Measurements from ENCODE around the gene OLFML2A.
A peak's percentile ranks its signal among the peaks of the same experiment; 100 is the strongest.

- TF ChIP-seq TCF7L2 (IDR thresholded peaks at IDR 0.05; ENCODE audit: borderline replicate concordance, low read depth, low read length) (0 out of 2 replicates have a peak, but pooled peaks have one; percentile 26), ZNF791 (tag by site-specific recombination; IDR thresholded peaks at IDR 0.05) (no peak), CTCF (tag by site-specific recombination; IDR thresholded peaks at IDR 0.05) (no peak), ZNF548 (tag by site-specific recombination; IDR thresholded peaks at IDR 0.05) (no peak), ZNF776 (tag by site-specific recombination; IDR thresholded peaks at IDR 0.05; ENCODE audit: borderline replicate concordance) (no peak), ZNF433 (tag by site-specific recombination; IDR thresholded peaks at IDR 0.05; ENCODE audit: low read depth) (no peak)
- TF ChIP-seq, protein P1, sequence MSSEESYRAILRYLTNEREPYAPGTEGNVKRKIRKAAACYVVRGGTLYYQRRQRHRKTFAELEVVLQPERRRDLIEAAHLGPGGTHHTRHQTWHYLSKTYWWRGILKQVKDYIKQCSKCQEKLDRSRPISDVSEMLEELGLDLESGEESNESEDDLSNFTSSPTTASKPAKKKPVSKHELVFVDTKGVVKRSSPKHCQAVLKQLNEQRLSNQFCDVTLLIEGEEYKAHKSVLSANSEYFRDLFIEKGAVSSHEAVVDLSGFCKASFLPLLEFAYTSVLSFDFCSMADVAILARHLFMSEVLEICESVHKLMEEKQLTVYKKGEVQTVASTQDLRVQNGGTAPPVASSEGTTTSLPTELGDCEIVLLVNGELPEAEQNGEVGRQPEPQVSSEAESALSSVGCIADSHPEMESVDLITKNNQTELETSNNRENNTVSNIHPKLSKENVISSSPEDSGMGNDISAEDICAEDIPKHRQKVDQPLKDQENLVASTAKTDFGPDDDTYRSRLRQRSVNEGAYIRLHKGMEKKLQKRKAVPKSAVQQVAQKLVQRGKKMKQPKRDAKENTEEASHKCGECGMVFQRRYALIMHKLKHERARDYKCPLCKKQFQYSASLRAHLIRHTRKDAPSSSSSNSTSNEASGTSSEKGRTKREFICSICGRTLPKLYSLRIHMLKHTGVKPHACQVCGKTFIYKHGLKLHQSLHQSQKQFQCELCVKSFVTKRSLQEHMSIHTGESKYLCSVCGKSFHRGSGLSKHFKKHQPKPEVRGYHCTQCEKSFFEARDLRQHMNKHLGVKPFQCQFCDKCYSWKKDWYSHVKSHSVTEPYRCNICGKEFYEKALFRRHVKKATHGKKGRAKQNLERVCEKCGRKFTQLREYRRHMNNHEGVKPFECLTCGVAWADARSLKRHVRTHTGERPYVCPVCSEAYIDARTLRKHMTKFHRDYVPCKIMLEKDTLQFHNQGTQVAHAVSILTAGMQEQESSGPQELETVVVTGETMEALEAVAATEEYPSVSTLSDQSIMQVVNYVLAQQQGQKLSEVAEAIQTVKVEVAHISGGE (tag by site-specific recombination; conservative IDR thresholded peaks at IDR 0.05; ENCODE audit: low read depth): no peak
- TF ChIP-seq, protein P2, sequence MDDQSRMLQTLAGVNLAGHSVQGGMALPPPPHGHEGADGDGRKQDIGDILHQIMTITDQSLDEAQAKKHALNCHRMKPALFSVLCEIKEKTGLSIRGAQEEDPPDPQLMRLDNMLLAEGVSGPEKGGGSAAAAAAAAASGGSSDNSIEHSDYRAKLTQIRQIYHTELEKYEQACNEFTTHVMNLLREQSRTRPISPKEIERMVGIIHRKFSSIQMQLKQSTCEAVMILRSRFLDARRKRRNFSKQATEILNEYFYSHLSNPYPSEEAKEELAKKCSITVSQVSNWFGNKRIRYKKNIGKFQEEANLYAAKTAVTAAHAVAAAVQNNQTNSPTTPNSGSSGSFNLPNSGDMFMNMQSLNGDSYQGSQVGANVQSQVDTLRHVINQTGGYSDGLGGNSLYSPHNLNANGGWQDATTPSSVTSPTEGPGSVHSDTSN (CRISPR knock-in tag; IDR thresholded peaks at IDR 0.05): no peak
These were observed 20.9 kb upstream of the OLFML2A start for GRCh38 chr9:124756011-124756410.

All from HEK293 (cell line).